Activated B cell treated with CpG ODN at 0.5 μM for 24 hours (primary cell): ENCODE results near the gene TIMP2. TPM values are rescaled to one million over a fixed set of nuclear protein-coding genes. Genes with fewer than 3 reads are reported as not detected.

ENCODE experiments used
- ATAC-seq: fragments of 200-7000 bp; cut with Tn5 transposase; one replicate; pipeline ENCODE4 v1.10.0; 2021; ENCODE audit warnings: low read depth, mild to moderate bottlenecking, moderate library complexity
- CTCF ChIA-PET: fragments of 350-600 bp; sonication (Branson Sonifier 250); formaldehyde crosslinking; loops from one replicate; lab custom pipeline; 2021; ENCODE audit warnings: antibody characterized with exemption; lab: Charles Lee
- POLR2A ChIA-PET: fragments of 350-600 bp; sonication (Branson Sonifier 250); formaldehyde crosslinking; loops from one replicate; lab custom pipeline; 2021; ENCODE audit warnings: antibody characterized with exemption; lab: Charles Lee
- DNase-seq: peaks from one replicate; pipeline ENCODE4 v3.0.0; 2022
- H3K27ac Mint-ChIP-seq: one replicate; pipeline ENCODE4 v1.8.0; 2020; ENCODE audit warnings: mixed read lengths
- H3K27me3 Mint-ChIP-seq: one replicate; pipeline ENCODE4 v1.8.0; 2021; ENCODE audit warnings: mixed read lengths
- H3K36me3 Mint-ChIP-seq: one replicate; pipeline ENCODE4 v1.8.0; 2021; ENCODE audit warnings: low read depth, mixed read lengths
- H3K4me1 Mint-ChIP-seq: one replicate; pipeline ENCODE4 v1.8.0; 2021; ENCODE audit warnings: mixed read lengths
- H3K4me3 Mint-ChIP-seq: one replicate; pipeline ENCODE4 v1.8.0; 2020; ENCODE audit warnings: mild to moderate bottlenecking, mixed read lengths
- H3K9me3 Mint-ChIP-seq: one replicate; pipeline ENCODE4 v1.8.0; 2020; ENCODE audit warnings: mixed read lengths
- intact Hi-C: fragments of 100-400 bp; cut with micrococcal nuclease; formaldehyde crosslinking; loops from one replicate; pipeline ENCODE4 v1.15.1; 2024
- total RNA-seq: library from RNA; stranded (reverse); gene quantifications from 2 replicates; pipeline ENCODE4 v1.2.3, GENCODE V29; 2022
- TF ChIP-seq, protein P1 (sequence below): fragments of 200-600 bp; IDR thresholded peaks from one replicate; pipeline ENCODE4 v1.8.0; 2022; ENCODE audit warnings: antibody characterized with exemption, mild to moderate bottlenecking

TIMP2 gene
- total RNA-seq, 1 donor from 2014 or later: 4.2 TPM

DNA sequence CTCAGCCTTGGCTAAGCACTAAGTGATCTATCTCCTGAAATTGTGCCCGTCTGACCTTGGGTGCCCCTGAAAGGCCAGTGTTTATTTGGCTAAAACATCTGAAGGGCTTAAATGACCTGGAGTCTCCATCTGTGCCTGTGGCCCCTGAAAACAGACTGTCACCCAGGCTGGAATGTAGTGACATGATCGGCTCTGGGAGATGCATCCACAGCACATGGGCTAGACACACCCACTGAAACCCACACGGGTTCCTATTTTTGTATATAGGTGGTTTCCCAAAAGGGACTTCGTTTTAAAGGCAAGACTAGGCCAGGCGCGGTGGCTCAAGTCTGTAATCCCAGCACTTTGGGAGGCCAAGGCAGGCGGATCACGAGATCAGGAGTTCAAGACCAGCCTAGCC is 35.7 kb downstream of the TIMP2 start:
- Mint-ChIP-seq H3K27ac (peak overlapping the region; percentile 94), H3K4me1 (peaks cover 59% of the 10 kb centered on the region), H3K27me3 (no peaks in the 10 kb centered on the region), H3K36me3 (peaks cover 5% of the 10 kb centered on the region), H3K9me3 (no peaks in the 10 kb centered on the region), H3K4me3 (peak overlapping the region; percentile 90)
- POLR2A ChIA-PET: interaction anchor here (0.7 to 1.6 kb wide), 8 partner anchors 11 to 1566 kb away, joined by 3 to 8 read pairs (median 4); partner anchors contain the start of gene CANT1
- ATAC-seq: peak; percentile 73
- TF ChIP-seq, protein P1, sequence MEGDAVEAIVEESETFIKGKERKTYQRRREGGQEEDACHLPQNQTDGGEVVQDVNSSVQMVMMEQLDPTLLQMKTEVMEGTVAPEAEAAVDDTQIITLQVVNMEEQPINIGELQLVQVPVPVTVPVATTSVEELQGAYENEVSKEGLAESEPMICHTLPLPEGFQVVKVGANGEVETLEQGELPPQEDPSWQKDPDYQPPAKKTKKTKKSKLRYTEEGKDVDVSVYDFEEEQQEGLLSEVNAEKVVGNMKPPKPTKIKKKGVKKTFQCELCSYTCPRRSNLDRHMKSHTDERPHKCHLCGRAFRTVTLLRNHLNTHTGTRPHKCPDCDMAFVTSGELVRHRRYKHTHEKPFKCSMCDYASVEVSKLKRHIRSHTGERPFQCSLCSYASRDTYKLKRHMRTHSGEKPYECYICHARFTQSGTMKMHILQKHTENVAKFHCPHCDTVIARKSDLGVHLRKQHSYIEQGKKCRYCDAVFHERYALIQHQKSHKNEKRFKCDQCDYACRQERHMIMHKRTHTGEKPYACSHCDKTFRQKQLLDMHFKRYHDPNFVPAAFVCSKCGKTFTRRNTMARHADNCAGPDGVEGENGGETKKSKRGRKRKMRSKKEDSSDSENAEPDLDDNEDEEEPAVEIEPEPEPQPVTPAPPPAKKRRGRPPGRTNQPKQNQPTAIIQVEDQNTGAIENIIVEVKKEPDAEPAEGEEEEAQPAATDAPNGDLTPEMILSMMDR: no peak
- intact Hi-C loops: loop anchor here (1.0 to 2.0 kb wide), 5 partner anchors 10 to 81 kb away; partner anchors contain the start of gene USP36
- CTCF ChIA-PET: interaction anchor here (4.7 kb wide), 1 partner anchor 24 kb away, joined by 40 read pairs; no protein-coding TSS in a partner anchor
- DNase-seq: peak; percentile 44

GRCh38 chr17:78888941-78889518 is 36.2 kb downstream of the TIMP2 start:
- Mint-ChIP-seq H3K4me1 (peaks cover 59% of the 10 kb centered on the region), H3K27me3 (no peaks in the 10 kb centered on the region), H3K9me3 (no peaks in the 10 kb centered on the region), H3K27ac (peak overlapping the region; percentile 94), H3K4me3 (peak overlapping the region; percentile 90), H3K36me3 (peaks cover 5% of the 10 kb centered on the region)
- intact Hi-C loops: loop anchor here (1.0 to 2.0 kb wide), 5 partner anchors 10 to 82 kb away; partner anchors contain the start of gene USP36
- TF ChIP-seq, protein P1: no peak
- ATAC-seq (peak; percentile 51), DNase-seq (peak; percentile 41)
- ChIA-PET POLR2A (interaction anchor here (0.7 to 1.6 kb wide), 7 partner anchors 11 to 505 kb away, joined by 3 to 8 read pairs (median 5); partner anchors contain the start of gene CANT1), CTCF (interaction anchor here (4.7 kb wide), 1 partner anchor 24 kb away, joined by 40 read pairs; no protein-coding TSS in a partner anchor)

GRCh38 chr17:78886954-78887353 is 38.2 kb downstream of the TIMP2 start:
- Mint-ChIP-seq H3K27me3 (peaks cover 4% of the 10 kb centered on the region), H3K36me3 (no peaks in the 10 kb centered on the region), H3K9me3 (no peaks in the 10 kb centered on the region), H3K4me3 (no peak overlapping the region), H3K27ac (peak overlapping the region; percentile 50), H3K4me1 (peaks cover 59% of the 10 kb centered on the region)
- ATAC-seq (no peak), DNase-seq (no peak)
- TF ChIP-seq, protein P1: no peak
- ChIA-PET CTCF (interaction anchor here (4.7 kb wide), 1 partner anchor 22 kb away, joined by 40 read pairs; no protein-coding TSS in a partner anchor), POLR2A (interaction anchor here (0.6 kb wide), 1 partner anchor 32 kb away, joined by 4 read pairs; no protein-coding TSS in a partner anchor)
- intact Hi-C loops: no loop called here

DNA sequence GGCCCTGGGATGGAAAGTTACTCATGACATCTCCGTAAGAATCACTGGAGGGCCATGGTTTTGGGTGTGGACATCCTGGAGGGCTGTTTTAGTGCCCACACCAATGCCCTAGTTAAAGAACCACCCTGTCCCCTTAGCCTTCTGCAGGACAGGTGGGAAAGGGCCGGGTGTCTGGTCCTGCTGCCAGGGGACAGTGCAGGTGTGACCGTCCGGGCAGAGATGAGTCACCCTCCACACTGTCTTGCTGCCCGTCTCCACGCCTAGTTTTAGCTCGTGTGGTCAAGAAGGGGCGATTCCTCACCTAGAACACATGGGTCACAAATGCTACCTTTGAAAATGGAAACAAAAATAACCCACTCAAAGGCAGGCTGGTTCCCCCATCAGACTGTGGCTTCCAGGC is 39.2 kb downstream of the TIMP2 start:
- Mint-ChIP-seq H3K4me1 (peaks cover 49% of the 10 kb centered on the region), H3K9me3 (no peaks in the 10 kb centered on the region), H3K27ac (no peak overlapping the region), H3K36me3 (no peaks in the 10 kb centered on the region), H3K4me3 (no peak overlapping the region), H3K27me3 (peaks cover 4% of the 10 kb centered on the region)
- no peak for DNase-seq
- ChIA-PET CTCF (interaction anchor here (1.1 kb wide), 1 partner anchor 20 kb away, joined by 4 read pairs; no protein-coding TSS in a partner anchor), POLR2A (no interaction called here)
- TF ChIP-seq, protein P1: no peak
- intact Hi-C loops: no loop called here
- ATAC-seq: no peak
